GM18526 (cell line): Measurements from ENCODE around the gene TMTC2.

ENCODE experiments used
- POLR2A ChIP-seq: IDR thresholded peaks from 3 replicates; pipeline ENCODE4 v1.6.1; 2011; ENCODE audit not compliant: insufficient read length; ENCODE audit errors: extremely low read depth

TMTC2 gene

GRCh38 chr12:82788594-82788993 is 101.9 kb downstream of the TMTC2 start:
- no peak for TF ChIP-seq POLR2A

- no peak for TF ChIP-seq POLR2A
Measured at GRCh38 chr12:82789674-82790073, 103.0 kb downstream of the TMTC2 start.

GRCh38 chr12:82793751-82794281 is 107.1 kb downstream of the TMTC2 start:
- TF ChIP-seq POLR2A, result no peak

DNA sequence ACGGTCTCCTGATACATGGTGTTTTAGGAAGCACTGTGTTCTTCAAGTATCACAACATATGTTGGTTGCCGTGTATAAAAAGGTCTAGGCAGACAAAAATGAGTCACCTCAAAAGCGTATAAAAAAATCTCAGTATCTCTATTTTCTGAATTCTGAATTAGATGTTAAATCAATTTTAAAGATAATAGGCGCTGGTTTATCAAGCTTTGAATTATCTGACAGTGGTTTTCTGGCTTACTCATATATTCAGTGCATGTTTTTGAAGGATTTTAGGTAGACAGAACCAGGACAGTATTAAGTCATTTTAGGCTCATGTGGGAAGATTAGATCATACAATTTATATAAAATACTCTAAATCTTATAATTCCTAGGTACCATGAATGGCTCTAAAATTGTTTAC is 110.8 kb downstream of the TMTC2 start:
- no peak for TF ChIP-seq POLR2A

- TF ChIP-seq POLR2A, result no peak
Measured at GRCh38 chr12:82800185-82800584, 113.5 kb downstream of the TMTC2 start.

- no peak for TF ChIP-seq POLR2A
Measured at GRCh38 chr12:82801951-82802610, 115.4 kb downstream of the TMTC2 start.

GRCh38 chr12:82803201-82803600 is 116.5 kb downstream of the TMTC2 start:
- no peak for TF ChIP-seq POLR2A

- no peak for TF ChIP-seq POLR2A
Measured at GRCh38 chr12:82804601-82805000, 117.9 kb downstream of the TMTC2 start.

DNA sequence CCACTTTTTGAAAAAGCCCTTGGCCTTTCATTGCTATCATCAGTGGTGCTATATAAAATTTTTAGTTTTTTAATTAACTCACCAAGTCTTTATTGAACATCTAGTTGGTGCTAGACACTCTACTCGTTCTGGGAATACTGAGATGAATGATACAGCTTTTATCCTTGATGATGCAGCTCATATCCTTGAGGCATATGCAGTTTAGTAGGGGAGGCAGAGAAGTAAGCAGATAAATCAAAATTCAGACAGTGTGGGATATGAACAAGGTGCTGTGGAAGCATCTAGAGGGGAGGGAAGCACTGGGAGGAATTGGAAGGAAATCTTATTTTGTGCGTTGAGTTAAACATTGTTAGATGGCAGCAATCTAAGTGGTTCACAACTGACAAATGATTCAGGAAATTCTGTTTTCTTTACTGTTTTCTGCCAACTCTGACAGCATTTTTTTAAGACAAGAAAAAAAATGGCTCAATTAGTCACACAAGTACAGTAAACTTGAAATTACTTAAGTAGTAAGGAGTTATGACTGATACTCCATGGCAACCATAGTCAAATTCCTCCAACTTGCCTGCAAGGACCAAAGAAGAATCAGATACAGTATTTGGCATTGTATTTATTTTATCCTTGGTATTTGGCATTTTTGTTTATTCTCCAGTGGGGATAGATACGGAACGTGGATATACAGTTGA is 119.2 kb downstream of the TMTC2 start:
- TF ChIP-seq POLR2A, result no peak

DNA sequence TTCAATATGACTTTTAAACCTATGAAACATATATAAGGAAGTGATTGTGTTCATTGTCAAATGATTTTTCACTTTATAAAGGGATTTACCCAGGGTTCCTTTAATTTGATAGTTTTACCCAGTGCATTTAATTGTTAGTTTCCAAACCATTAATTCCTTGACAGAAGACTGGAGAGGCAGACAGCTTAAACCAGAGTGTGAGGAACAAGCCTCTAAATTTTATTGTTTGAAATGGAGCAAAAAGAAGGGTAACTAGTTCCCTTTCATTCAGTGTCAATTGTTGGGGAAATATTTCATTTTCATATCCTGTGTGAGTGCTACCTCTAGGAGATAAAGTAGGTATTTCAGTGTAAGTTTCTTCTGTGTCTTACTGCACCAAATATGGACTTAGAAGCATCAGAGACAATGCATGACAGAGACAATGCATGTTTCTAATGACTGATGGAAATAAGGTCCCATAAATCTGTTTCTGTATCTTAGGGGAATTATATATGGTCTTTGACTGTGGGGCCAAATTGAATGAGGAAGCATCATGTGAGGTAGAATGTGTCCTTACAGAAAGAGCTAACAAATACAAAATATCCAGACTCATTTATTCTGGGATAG is 120.5 kb downstream of the TMTC2 start:
- no peak for TF ChIP-seq POLR2A

GRCh38 chr12:82810568-82810967 is 123.9 kb downstream of the TMTC2 start:
- TF ChIP-seq POLR2A, result no peak

DNA sequence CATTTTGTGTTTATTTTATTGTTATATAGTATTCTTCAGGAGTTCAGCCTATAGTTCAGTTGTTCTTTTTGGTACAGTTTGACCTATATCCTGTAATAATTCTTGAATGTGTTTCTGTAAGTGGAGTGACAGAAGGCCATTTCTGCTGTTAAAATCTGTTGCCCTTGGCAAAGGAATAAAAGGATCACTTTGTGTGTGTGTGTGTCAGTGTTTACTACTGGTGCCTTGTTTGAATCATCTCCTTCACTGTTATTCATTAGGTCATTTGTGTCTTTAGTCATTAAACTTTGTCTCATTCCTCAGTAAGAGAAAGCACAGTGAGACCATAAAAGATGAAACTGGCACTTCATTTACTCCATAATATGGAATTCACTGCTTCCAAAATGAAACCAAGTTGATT is 130.7 kb downstream of the TMTC2 start:
- TF ChIP-seq POLR2A, result no peak

DNA sequence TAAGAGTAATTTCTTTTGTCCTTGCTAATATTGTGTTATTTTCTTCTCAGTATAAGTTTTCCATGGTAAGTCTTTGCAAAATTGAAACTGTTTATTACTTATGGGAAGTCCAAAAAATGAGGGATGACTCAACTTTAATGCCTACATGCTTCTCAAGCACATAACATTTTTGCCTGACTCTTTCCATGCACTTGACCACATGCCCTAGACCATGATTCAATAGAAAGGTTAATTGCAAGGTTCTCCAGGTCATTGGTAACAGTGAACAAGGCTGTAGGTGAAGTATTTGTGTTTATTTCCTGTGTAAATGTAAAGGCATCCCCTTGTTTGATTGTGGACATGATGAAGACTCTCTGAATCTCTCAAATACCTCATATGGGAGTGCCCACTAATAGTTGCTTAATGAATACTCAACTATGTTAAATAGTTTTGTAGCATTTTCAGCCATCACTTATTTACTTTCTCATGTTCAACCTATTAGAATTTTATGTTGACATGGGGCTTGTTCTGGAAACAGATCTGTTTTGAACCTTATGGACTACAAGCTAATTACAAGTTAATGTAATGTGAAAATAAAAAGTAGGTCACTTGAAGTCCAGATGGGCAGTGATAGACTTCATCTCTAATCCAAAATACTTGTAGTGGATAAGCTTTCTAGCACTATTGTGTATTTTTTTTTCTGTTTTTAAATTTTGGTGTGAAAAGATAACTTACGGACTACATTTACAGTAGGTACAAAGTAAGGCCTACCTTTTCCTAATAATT is 131.7 kb downstream of the TMTC2 start:
- no peak for TF ChIP-seq POLR2A

DNA sequence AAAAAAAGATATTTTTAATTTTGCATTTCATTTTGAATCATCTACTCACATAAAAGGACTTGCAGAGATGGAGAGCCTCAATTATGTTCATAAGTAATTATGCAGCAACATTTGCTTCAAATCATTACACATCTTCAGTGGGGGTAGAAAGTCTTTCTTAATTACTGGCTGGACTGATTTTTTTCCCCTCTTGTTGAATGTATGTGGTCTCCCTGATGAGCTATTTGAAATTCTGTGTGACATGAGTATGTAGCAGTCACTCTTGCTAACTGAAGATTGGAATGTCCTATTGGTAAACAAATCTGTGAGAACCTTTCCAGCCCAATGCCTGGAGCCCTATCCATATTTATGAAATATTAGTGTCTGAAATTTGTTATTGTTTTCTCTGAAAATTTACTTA is 139.8 kb downstream of the TMTC2 start:
- no peak for TF ChIP-seq POLR2A

DNA sequence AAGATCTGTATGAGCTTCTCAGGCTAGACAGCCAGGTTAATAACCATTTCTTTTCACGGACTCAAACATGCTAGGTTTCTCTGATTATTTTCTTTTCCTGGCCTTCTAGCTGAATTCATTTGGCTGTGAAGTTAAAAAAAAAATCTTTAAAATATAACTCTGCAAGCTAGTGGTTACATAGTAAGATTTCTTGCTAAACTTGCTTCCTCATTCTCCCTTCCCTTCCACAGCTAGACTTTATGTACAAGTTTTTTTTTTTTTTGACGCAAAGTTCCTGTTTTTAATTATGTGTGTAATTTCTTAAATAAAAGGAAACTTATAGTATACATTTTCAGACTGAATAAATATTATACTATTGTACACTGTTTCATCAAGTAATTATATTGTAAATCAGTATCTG is 145.4 kb downstream of the TMTC2 start:
- TF ChIP-seq POLR2A, result no peak
